H1 (cell line): ENCODE data around the gene CNFN. TPM values are rescaled to one million over a fixed set of nuclear protein-coding genes. Genes with fewer than 3 reads are reported as not detected.

Experiments used
- ASH2L ChIP-seq: fragments of 200-600, 300-600 bp; sonication (generic); IDR thresholded peaks from one replicate; pipeline ENCODE4 v1.7.1; 2017; ENCODE audit warnings: low read length
- BACH1 ChIP-seq: IDR thresholded peaks from 2 replicates; pipeline ENCODE4 v1.6.1; 2012; ENCODE audit warnings: low read length, improper control_type of control experiment
- CTBP2 ChIP-seq: IDR thresholded peaks from 2 replicates; pipeline ENCODE4 v1.7.0; 2011; ENCODE audit warnings: borderline replicate concordance, mild to moderate bottlenecking, moderate library complexity, mixed read lengths, low read length; ENCODE audit not compliant: insufficient read depth, insufficient read length
- FOSL1 ChIP-seq: IDR thresholded peaks from 2 replicates; pipeline ENCODE4 v1.6.1; 2011; ENCODE audit warnings: mild to moderate bottlenecking, low read depth, low read length, moderate library complexity; ENCODE audit not compliant: insufficient read depth
- GABPA ChIP-seq: IDR thresholded peaks from 2 replicates; pipeline ENCODE4 v1.6.1; 2011; ENCODE audit warnings: mild to moderate bottlenecking, low read length, moderate library complexity, borderline replicate concordance; ENCODE audit not compliant: insufficient read depth
- JUND ChIP-seq: IDR thresholded peaks from 2 replicates; pipeline ENCODE4 v1.6.1; 2011; ENCODE audit warnings: mild to moderate bottlenecking, improper control_type of control experiment, low read length
- KDM1A ChIP-seq: fragments of 200-600, 300-600 bp; sonication (generic); IDR thresholded peaks from 2 replicates; pipeline ENCODE4 v1.7.1; 2016; ENCODE audit warnings: mild to moderate bottlenecking, low read length, borderline replicate concordance
- KDM4A ChIP-seq: IDR thresholded peaks from one replicate; pipeline ENCODE4 v1.7.1; 2012; ENCODE audit warnings: low read depth, mild to moderate bottlenecking, moderate library complexity, low read length, inconsistent platforms; ENCODE audit not compliant: severe bottlenecking
- NANOG ChIP-seq: IDR thresholded peaks from 2 replicates; pipeline ENCODE4 v1.6.1; 2011; ENCODE audit warnings: low read length, low read depth, mild to moderate bottlenecking, inconsistent platforms; ENCODE audit not compliant: insufficient read depth, poor library complexity, severe bottlenecking
- PHF8 ChIP-seq: fragments of 200-600 bp; sonication (generic); conservative IDR thresholded peaks from 2 replicates; pipeline ENCODE4 v1.7.1; 2012; ENCODE audit warnings: low read depth, mild to moderate bottlenecking, inconsistent platforms, low read length, moderate library complexity
- POLR2A ChIP-seq, 2 experiments: IDR thresholded peaks; 1 replicate in 1 of 2; 2 replicates in 1 of 2; pipeline ENCODE4 v1.6.1; 2011; ENCODE audit warnings: low read depth in 2 of 2, low read length in 2 of 2, mild to moderate bottlenecking in 2 of 2; ENCODE audit errors: control extremely low read depth in 1 of 2
- RAD21 ChIP-seq, 2 experiments: IDR thresholded peaks in 1 of 2; conservative IDR thresholded peaks in 1 of 2; 2 replicates each; pipeline ENCODE4 v1.6.1; 2011; ENCODE audit warnings: low read depth in 2 of 2, low read length in 2 of 2, improper control_type of control experiment in 1 of 2, inconsistent platforms in 1 of 2, mild to moderate bottlenecking in 1 of 2, moderate library complexity in 1 of 2
- RXRA ChIP-seq: IDR thresholded peaks from 2 replicates; pipeline ENCODE4 v1.6.1; 2011; ENCODE audit warnings: low read depth, mild to moderate bottlenecking, low read length, moderate library complexity; ENCODE audit not compliant: insufficient read depth
- SIRT6 ChIP-seq: IDR thresholded peaks from one replicate; pipeline ENCODE4 v1.7.1; 2012; ENCODE audit warnings: low read length, inconsistent platforms
- SP1 ChIP-seq: IDR thresholded peaks from 2 replicates; pipeline ENCODE4 v1.6.1; 2011; ENCODE audit warnings: low read depth, low read length
- polyA plus RNA-seq, 7 experiments: library from polyadenylated mRNA; depleted of rRNA in 3 of 7; stranded (reverse) in 5 of 7; unstranded in 2 of 7; fragments of >200 nt in 5 of 7; fragments of 200-250 nt in 2 of 7; gene quantifications; 1 replicate in 5 of 7; 2 replicates in 1 of 7; 4 replicates in 1 of 7; pipeline versions ENCODE4 v1.2.1 to v1.2.3, GENCODE V29; 2011 to 2013; ENCODE audit warnings: missing spikeins in 2 of 7, mixed read lengths in 2 of 7
- total RNA-seq: library from RNA; stranded (reverse); fragmentation: NEBNext Ultra II Directional; extraction: Animal tissue kit (Norgen Biotek cat#: 25700); gene quantifications from 2 replicates; pipeline ENCODE4 v1.2.1, GENCODE V29; 2021
- TF ChIP-seq, protein P1 (sequence below): IDR thresholded peaks from 2 replicates; pipeline ENCODE4 v1.6.1; 2012; ENCODE audit warnings: low read length, inconsistent platforms
- TF ChIP-seq, protein P2 (sequence below): IDR thresholded peaks from 2 replicates; pipeline ENCODE4 v1.6.1; 2012; ENCODE audit warnings: inconsistent platforms
- TF ChIP-seq, protein P3 (sequence below), 3 experiments: IDR thresholded peaks; 1 replicate in 2 of 3; 2 replicates in 1 of 3; pipeline versions ENCODE4 v1.5.1 to v1.6.1; 2011; ENCODE audit warnings: low read length in 3 of 3, mild to moderate bottlenecking in 3 of 3, inconsistent platforms in 2 of 3, low read depth in 1 of 3, moderate library complexity in 1 of 3; ENCODE audit not compliant: insufficient read depth in 1 of 3; ENCODE audit errors: control extremely low read depth in 1 of 3

CNFN gene
- total and polyA plus RNA-seq, 2 of the 8 experiments (the other 6 are each of a cell fraction or from before 2014, with no cell fraction given), result 8.9 to 31.5 TPM

DNA sequence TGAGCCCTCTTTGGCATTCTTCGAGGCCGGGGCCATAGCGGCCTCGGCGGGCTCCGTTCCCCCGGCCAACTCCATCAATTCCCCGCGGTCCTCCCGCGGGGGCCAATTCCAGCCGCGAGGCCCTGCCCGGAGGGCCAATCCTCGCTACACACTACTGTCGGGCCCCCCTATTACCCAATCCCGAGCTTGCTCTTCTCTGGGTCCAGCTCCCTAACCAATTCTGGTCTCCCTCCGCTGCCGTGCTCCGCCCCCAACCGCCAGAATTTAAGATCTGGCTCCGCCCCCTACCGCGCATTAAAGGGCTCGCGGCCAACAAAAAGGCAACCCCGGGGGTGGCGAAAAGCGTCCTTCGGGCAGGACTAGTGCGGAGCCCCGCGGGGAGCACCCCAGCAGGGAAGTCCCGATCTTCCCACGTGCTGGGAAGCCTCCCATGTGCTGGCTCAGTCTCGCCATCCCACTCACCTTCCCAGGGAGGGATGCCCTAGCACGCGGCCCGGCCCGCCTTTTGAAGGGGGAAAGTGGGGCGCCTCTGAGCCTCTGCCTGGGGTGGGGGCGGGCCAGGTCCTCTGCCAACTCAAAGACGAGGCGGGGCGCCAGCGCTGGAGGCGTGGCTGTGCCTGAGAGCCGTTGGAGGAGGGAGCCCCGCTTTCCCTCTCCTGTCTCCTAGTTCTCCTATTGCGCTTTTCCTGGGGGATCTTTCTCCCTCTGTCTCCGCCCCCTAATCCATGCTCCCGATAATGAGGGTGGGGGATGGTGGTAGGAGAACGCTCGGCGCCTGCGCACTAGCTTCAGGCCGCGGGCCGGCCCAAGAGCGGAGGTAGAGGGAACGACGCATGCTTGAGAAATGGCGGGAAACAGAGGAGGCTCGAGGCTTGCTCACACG is 33.6 kb upstream of the CNFN start (continued):
- TF ChIP-seq SIRT6 (no peak), FOSL1 (no peak), POLR2A (IDR thresholded peaks at IDR 0.05; ENCODE audit: control extremely low read depth in 1 of 2, low read depth in 2 of 2, low read length in 2 of 2) (peak in 1 of 2 experiments; percentile 69; a peak in 1 of 3 replicates), KDM1A (no peak), RXRA (no peak), CTBP2 (no peak), PHF8 (peak; percentile 80), BACH1 (no peak), KDM4A (peak; percentile 23), JUND (0 out of 2 replicates have a peak, but pooled peaks have one; percentile 7), RAD21 (IDR thresholded peaks at IDR 0.05 in 1 of 2, conservative IDR thresholded peaks at IDR 0.05 in 1 of 2; ENCODE audit: low read depth in 2 of 2, low read length in 2 of 2) (no peak), SP1 (peak; percentile 89; the same call in 1 of the 2 replicates), NANOG (no peak), ASH2L (peak; percentile 11), GABPA (no peak)
- TF ChIP-seq, protein P1, sequence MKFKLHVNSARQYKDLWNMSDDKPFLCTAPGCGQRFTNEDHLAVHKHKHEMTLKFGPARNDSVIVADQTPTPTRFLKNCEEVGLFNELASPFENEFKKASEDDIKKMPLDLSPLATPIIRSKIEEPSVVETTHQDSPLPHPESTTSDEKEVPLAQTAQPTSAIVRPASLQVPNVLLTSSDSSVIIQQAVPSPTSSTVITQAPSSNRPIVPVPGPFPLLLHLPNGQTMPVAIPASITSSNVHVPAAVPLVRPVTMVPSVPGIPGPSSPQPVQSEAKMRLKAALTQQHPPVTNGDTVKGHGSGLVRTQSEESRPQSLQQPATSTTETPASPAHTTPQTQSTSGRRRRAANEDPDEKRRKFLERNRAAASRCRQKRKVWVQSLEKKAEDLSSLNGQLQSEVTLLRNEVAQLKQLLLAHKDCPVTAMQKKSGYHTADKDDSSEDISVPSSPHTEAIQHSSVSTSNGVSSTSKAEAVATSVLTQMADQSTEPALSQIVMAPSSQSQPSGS, result no peak
- TF ChIP-seq, protein P2, sequence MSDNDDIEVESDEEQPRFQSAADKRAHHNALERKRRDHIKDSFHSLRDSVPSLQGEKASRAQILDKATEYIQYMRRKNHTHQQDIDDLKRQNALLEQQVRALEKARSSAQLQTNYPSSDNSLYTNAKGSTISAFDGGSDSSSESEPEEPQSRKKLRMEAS, result peak; percentile 100
- TF ChIP-seq, protein P3, sequence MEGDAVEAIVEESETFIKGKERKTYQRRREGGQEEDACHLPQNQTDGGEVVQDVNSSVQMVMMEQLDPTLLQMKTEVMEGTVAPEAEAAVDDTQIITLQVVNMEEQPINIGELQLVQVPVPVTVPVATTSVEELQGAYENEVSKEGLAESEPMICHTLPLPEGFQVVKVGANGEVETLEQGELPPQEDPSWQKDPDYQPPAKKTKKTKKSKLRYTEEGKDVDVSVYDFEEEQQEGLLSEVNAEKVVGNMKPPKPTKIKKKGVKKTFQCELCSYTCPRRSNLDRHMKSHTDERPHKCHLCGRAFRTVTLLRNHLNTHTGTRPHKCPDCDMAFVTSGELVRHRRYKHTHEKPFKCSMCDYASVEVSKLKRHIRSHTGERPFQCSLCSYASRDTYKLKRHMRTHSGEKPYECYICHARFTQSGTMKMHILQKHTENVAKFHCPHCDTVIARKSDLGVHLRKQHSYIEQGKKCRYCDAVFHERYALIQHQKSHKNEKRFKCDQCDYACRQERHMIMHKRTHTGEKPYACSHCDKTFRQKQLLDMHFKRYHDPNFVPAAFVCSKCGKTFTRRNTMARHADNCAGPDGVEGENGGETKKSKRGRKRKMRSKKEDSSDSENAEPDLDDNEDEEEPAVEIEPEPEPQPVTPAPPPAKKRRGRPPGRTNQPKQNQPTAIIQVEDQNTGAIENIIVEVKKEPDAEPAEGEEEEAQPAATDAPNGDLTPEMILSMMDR (IDR thresholded peaks at IDR 0.05; ENCODE audit: control extremely low read depth in 1 of 3, insufficient read depth in 1 of 3, low read depth in 1 of 3, low read length in 3 of 3), result no peak
